Endothelial cell of umbilical vein (primary cell): Measurements from ENCODE around the gene ADSL. TPM values are rescaled to one million over a fixed set of nuclear protein-coding genes. Genes with fewer than 3 reads are reported as not detected.

ENCODE experiments used
- BruUV-seq: library from RNA; stranded (reverse); fragments of 400-500 nt; replicated peaks from 2 replicates; lab custom pipeline; 2021; lab: Mats Ljungman, UMichigan
- CTCF ChIA-PET: fragments of 300-600, 350-600 bp; sonication (Branson Sonifier 250); formaldehyde crosslinking; loops from one replicate; lab custom pipeline; 2021; ENCODE audit warnings: antibody characterized with exemption, inconsistent platforms; lab: Charles Lee
- POLR2A ChIA-PET: fragments of 300-600, 350-600 bp; sonication (Branson Sonifier 250); formaldehyde crosslinking; loops from one replicate; lab custom pipeline; 2021; ENCODE audit warnings: antibody characterized with exemption, inconsistent platforms; lab: Charles Lee
- DNase-seq: peaks from one replicate; pipeline ENCODE4 v3.0.0-alpha.2; 2011; ENCODE audit warnings: low read depth, low spot score
- FAIRE-seq: peaks from 2 replicates; lab custom pipeline; 2011; peaks lifted over from hg19 to GRCh38; lab: Jason Lieb, UNC
- H2AFZ ChIP-seq: 2 replicates; pipeline ENCODE4 v1.6.0; 2012; ENCODE audit warnings: low read depth, low read length, control low read depth, inconsistent platforms
- H3K27ac ChIP-seq: 2 replicates; pipeline ENCODE4 v1.5.1; 2011; ENCODE audit warnings: low read depth, mild to moderate bottlenecking, control low read depth, low read length, moderate library complexity; ENCODE audit not compliant: insufficient read depth
- H3K27me3 ChIP-seq, 2 experiments: 2 replicates each; pipeline versions ENCODE4 v1.6.0 to v1.6.1; 2011; ENCODE audit warnings: low read length in 2 of 2, mixed read lengths in 1 of 2; ENCODE audit not compliant: control insufficient read depth in 2 of 2, insufficient read depth in 2 of 2
- H3K36me3 ChIP-seq, 2 experiments: 2 replicates in 1 of 2; 3 replicates in 1 of 2; pipeline ENCODE4 v1.5.1; 2011; ENCODE audit warnings: low read length in 2 of 2, mild to moderate bottlenecking in 1 of 2, moderate library complexity in 1 of 2; ENCODE audit not compliant: control insufficient read depth in 2 of 2, insufficient read depth in 2 of 2; ENCODE audit errors: extremely low read depth in 1 of 2
- H3K4me1 ChIP-seq: 3 replicates; pipeline ENCODE4 v1.5.1; 2011; ENCODE audit warnings: mild to moderate bottlenecking, low read length; ENCODE audit not compliant: control insufficient read depth, insufficient read depth; ENCODE audit errors: extremely low read depth
- H3K4me2 ChIP-seq: 2 replicates; pipeline ENCODE4 v1.6.1; 2011; ENCODE audit warnings: low read length, control low read depth, mixed read lengths; ENCODE audit not compliant: insufficient read depth
- H3K4me3 ChIP-seq, 3 experiments: fragments of 200-600 bp in 1 of 3; sonication (generic), shearing (Covaris generic) in 1 of 3; replicated peaks in 1 of 3; 2 replicates each; pipeline ENCODE4 v1.5.1; 2011 to 2016; ENCODE audit warnings: control low read depth in 3 of 3, low read length in 3 of 3, mild to moderate bottlenecking in 2 of 3, inconsistent platforms in 1 of 3, low read depth in 1 of 3, moderate library complexity in 1 of 3; ENCODE audit not compliant: insufficient read depth in 1 of 3
- H3K79me2 ChIP-seq: 2 replicates; pipeline ENCODE4 v1.6.0; 2012; ENCODE audit warnings: low read length, inconsistent platforms; ENCODE audit not compliant: control insufficient read depth, insufficient read depth
- H3K9ac ChIP-seq: replicated peaks from 2 replicates; pipeline ENCODE3; 2011; ENCODE audit warnings: low read length, control low read depth; ENCODE audit not compliant: insufficient read depth; ENCODE audit errors: extremely low read depth
- H3K9me1 ChIP-seq: replicated peaks from 3 replicates; pipeline ENCODE4 v1.6.0; 2011; ENCODE audit warnings: mild to moderate bottlenecking, low read length; ENCODE audit not compliant: control insufficient read depth, insufficient read depth; ENCODE audit errors: extremely low read depth
- H3K9me3 ChIP-seq: replicated peaks from 2 replicates; pipeline ENCODE4 v1.5.1; 2012; ENCODE audit warnings: low read length, inconsistent platforms; ENCODE audit not compliant: control insufficient read depth, insufficient read depth
- H4K20me1 ChIP-seq: replicated peaks from 2 replicates; pipeline ENCODE3; 2011; ENCODE audit warnings: mild to moderate bottlenecking, low read length; ENCODE audit not compliant: control insufficient read depth, insufficient read depth; ENCODE audit errors: extremely low read depth
- EZH2 ChIP-seq: IDR thresholded peaks from 2 replicates; pipeline ENCODE4 v1.6.1; 2012; ENCODE audit warnings: borderline replicate concordance, low read depth, mild to moderate bottlenecking, moderate library complexity, low read length, inconsistent platforms; ENCODE audit not compliant: severe bottlenecking
- FOS ChIP-seq: IDR thresholded peaks from 2 replicates; pipeline ENCODE4 v1.6.1; 2011; ENCODE audit warnings: mild to moderate bottlenecking, low read length, moderate library complexity, borderline replicate concordance; ENCODE audit not compliant: insufficient read depth
- GATA2 ChIP-seq: IDR thresholded peaks from 2 replicates; pipeline ENCODE4 v1.7.0; 2011; ENCODE audit warnings: low read depth, mild to moderate bottlenecking, moderate library complexity, mixed read lengths, low read length; ENCODE audit not compliant: insufficient read length, insufficient read depth
- JUN ChIP-seq: IDR thresholded peaks from 2 replicates; pipeline ENCODE4 v1.6.1; 2011; ENCODE audit warnings: borderline replicate concordance, low read depth; ENCODE audit not compliant: insufficient read length, insufficient read depth
- MYC ChIP-seq: IDR thresholded peaks from one replicate; pipeline ENCODE4 v1.6.1; 2011; ENCODE audit warnings: mild to moderate bottlenecking, low read depth, low read length
- POLR2A ChIP-seq: IDR thresholded peaks from 2 replicates; pipeline ENCODE4 v1.6.1; 2012; ENCODE audit warnings: low read depth, mild to moderate bottlenecking, control low read depth, low read length
- POLR2AphosphoS5 ChIP-seq: IDR thresholded peaks from 2 replicates; pipeline ENCODE4 v1.6.1; 2012; ENCODE audit warnings: low read depth, mild to moderate bottlenecking, control low read depth, low read length, moderate library complexity; ENCODE audit not compliant: insufficient read depth
- dilution Hi-C: fragments of 300-500 bp; cut with MboI; formaldehyde crosslinking; loops from one replicate; pipeline ENCODE4 v1.15.0; 2019; ENCODE audit warnings: low sequenced_read_pairs; ENCODE audit not compliant: extremely low pct_ligation_motif_present
- intact Hi-C: fragments of 100-400 bp; cut with micrococcal nuclease; formaldehyde crosslinking; loops from one replicate; pipeline ENCODE4 v1.10.0; 2022
- polyA plus RNA-seq, 4 experiments: library from polyadenylated mRNA; depleted of rRNA in 3 of 4; stranded (reverse) in 3 of 4; unstranded in 1 of 4; fragments of >200 nt; gene quantifications; 2 replicates each; pipeline versions ENCODE4 v1.2.1 to v1.2.3, GENCODE V29; 2011 to 2012; ENCODE audit warnings: missing spikeins in 1 of 4
- total RNA-seq: library from RNA; stranded (reverse); gene quantifications from 2 replicates; pipeline ENCODE4 v1.2.3, GENCODE V29; 2021
- TF ChIP-seq, protein P1 (sequence below): IDR thresholded peaks from 2 replicates; pipeline ENCODE4 v1.6.1; 2011; ENCODE audit not compliant: insufficient read depth, insufficient read length
- TF ChIP-seq, protein P2 (sequence below), 2 donors: IDR thresholded peaks; 1 replicate in 1 of 2; 2 replicates in 1 of 2; pipeline ENCODE4 v1.5.1; 2011; ENCODE audit warnings: low read length in 2 of 2, mild to moderate bottlenecking in 2 of 2, moderate library complexity in 2 of 2, control low read depth in 1 of 2, inconsistent platforms in 1 of 2, low read depth in 1 of 2; ENCODE audit not compliant: insufficient read depth in 1 of 2; ENCODE audit errors: extremely low read depth in 1 of 2

The ADSL gene
- total and polyA plus RNA-seq, 2 donors (not counting 3 experiments of a cell fraction or from before 2014, with no cell fraction given) = 103 to 141 TPM

DNA sequence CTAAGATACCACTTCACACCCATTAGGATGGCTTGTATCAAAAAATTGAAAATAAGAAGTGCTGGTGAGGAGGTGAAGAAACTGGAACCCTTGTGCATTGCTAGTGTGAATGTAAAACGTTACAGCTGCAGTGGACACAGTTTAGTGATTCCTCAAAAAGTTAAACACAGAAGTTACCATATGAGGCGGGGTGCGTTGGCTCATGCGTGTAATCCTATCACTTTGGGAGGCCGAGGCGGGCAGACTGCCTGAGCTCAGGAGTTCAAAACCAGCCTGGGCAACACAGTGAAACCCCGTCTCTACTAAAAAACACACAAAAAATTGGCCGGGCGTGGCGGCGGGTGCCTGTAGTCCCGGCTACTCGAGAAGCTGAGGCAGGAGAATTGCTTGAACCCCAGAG is 67.6 kb downstream of the ADSL start:
- Histone ChIP-seq H4K20me1 (no peaks in the 10 kb centered on the region), H3K36me3 (peaks cover 0 to 40% of the 10 kb centered on the region in 2 experiments), H3K4me2 (no peak overlapping the region), H3K27ac (no peak overlapping the region), H2AFZ (no peak overlapping the region), H3K4me1 (no peaks in the 10 kb centered on the region), H3K27me3 (no peaks in the 10 kb centered on the region), H3K79me2 (no peaks in the 10 kb centered on the region), H3K9me1 (no peaks in the 10 kb centered on the region), H3K9ac (no peak overlapping the region), H3K9me3 (no peaks in the 10 kb centered on the region), H3K4me3 (no peak overlapping the region)
- DNase-seq (no peak), FAIRE-seq (no peak)
- BruUV-seq = no TSS peak
- POLR2A ChIA-PET = no interaction called here
- dilution Hi-C loops = no loop called here
- CTCF ChIA-PET = interaction anchor here (0.6 kb wide), 1 partner anchor 211 kb away, joined by 3 read pairs; no protein-coding TSS in a partner anchor
- no peak for TF ChIP-seq GATA2
- TF ChIP-seq MYC = no peak
- no peak for TF ChIP-seq POLR2A
- TF ChIP-seq EZH2 = no peak
- no peak for TF ChIP-seq FOS
- TF ChIP-seq, protein P1, sequence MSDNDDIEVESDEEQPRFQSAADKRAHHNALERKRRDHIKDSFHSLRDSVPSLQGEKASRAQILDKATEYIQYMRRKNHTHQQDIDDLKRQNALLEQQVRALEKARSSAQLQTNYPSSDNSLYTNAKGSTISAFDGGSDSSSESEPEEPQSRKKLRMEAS = no peak
- TF ChIP-seq POLR2AphosphoS5 = no peak
- TF ChIP-seq, protein P2, sequence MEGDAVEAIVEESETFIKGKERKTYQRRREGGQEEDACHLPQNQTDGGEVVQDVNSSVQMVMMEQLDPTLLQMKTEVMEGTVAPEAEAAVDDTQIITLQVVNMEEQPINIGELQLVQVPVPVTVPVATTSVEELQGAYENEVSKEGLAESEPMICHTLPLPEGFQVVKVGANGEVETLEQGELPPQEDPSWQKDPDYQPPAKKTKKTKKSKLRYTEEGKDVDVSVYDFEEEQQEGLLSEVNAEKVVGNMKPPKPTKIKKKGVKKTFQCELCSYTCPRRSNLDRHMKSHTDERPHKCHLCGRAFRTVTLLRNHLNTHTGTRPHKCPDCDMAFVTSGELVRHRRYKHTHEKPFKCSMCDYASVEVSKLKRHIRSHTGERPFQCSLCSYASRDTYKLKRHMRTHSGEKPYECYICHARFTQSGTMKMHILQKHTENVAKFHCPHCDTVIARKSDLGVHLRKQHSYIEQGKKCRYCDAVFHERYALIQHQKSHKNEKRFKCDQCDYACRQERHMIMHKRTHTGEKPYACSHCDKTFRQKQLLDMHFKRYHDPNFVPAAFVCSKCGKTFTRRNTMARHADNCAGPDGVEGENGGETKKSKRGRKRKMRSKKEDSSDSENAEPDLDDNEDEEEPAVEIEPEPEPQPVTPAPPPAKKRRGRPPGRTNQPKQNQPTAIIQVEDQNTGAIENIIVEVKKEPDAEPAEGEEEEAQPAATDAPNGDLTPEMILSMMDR (IDR thresholded peaks at IDR 0.05; ENCODE audit: extremely low read depth in 1 of 2, insufficient read depth in 1 of 2, low read depth in 1 of 2, low read length in 2 of 2) = no peak
- no peak for TF ChIP-seq JUN
- intact Hi-C loops = no loop called here
